GM23248 (cell line): ENCODE results near the gene PPT2.

Source experiments
- EZH2 ChIP-seq: fragments of 200-600 bp; sonication (generic); IDR thresholded peaks from 2 replicates; pipeline ENCODE4 v1.6.1; 2018; ENCODE audit warnings: antibody characterized with exemption, mild to moderate bottlenecking; ENCODE audit not compliant: insufficient read depth, poor library complexity, severe bottlenecking
- EZH2phosphoT487 ChIP-seq: fragments of 200-600 bp; sonication (generic); IDR thresholded peaks from 2 replicates; pipeline ENCODE4 v1.6.1; 2018; ENCODE audit warnings: antibody characterized with exemption, moderate library complexity, mild to moderate bottlenecking, low read depth; ENCODE audit not compliant: insufficient read depth

DNA sequence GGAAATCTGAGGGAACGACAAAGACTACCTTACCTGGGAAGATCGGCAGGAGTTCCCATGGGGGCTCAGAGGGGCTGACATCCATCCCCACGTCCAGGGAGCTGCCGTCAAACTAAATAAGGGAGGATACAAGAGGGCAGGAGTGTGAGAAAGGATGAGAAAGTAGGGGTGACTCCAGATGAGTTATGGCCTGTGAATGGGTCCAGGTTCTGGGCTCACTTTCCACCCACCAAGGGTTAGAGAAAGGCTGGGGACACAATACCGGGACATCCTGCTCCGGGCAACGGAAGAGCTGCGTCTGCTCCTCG is 26.6 kb upstream of the PPT2 start:
- TF ChIP-seq EZH2: no peak
- TF ChIP-seq EZH2phosphoT487: no peak
